Sigmoid colon (tissue), 3 donors: ENCODE data around the gene SCAF4.
"Not testable (repeated sequence)": the region's sequence is repeated elsewhere in the genome, so short reads cannot be mapped to it uniquely, and the experiment has no call there.

Experiments used
- POLR2A ChIP-seq, 2 donors: fragments of 450-650 bp; IDR thresholded peaks; one replicate each; pipeline ENCODE4 v1.6.1; 2016; ENCODE audit warnings: antibody characterized with exemption in 2 of 2, mild to moderate bottlenecking in 2 of 2, moderate library complexity in 2 of 2
- TF ChIP-seq, protein P1 (sequence below), 4 experiments: fragments of 450-650 bp in 3 of 4; fragments of 200-600 bp in 1 of 4; IDR thresholded peaks; one replicate each; pipeline ENCODE4 v1.5.1; 2016 to 2019; ENCODE audit warnings: antibody characterized with exemption in 4 of 4, mild to moderate bottlenecking in 3 of 4, moderate library complexity in 2 of 4

DNA sequence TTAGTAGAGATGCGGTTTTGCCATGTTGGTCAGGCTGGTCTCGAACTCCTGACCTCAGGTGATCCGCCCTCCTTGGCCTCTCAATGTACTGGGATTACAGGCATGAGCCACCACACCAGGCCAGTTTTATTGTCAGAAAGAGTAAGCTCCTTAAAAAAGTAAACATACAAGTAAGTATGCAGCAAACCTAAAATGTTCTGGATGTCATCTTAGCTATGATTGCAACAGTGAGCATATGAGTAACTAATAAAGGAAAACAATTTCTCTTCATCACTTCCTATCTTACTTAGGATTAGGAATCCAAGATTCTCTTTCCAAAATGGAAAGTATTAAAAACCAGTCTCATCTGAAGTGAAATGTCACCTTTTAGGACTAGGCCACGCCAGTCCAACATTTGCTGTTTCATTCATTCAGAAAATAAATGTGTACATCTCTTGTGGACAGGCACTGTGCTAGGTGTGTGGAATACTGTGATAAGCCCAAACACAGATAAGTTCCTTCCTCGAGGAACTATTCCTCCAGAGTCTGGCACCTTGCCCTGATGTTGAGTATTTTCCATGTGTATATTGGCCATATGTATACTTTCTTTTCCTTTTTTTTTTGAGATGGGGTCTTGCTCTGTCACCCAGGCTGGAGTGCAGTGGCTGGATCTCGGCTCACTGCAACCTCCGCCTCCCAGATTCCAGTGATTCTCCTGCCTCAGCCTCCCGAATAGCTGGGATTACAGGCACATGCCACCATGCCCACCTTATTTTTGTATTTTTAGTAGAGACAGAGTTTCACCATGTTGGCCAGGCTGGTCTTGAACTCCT lies 5.9 kb upstream of the SCAF4 start:
- TF ChIP-seq, protein P1, sequence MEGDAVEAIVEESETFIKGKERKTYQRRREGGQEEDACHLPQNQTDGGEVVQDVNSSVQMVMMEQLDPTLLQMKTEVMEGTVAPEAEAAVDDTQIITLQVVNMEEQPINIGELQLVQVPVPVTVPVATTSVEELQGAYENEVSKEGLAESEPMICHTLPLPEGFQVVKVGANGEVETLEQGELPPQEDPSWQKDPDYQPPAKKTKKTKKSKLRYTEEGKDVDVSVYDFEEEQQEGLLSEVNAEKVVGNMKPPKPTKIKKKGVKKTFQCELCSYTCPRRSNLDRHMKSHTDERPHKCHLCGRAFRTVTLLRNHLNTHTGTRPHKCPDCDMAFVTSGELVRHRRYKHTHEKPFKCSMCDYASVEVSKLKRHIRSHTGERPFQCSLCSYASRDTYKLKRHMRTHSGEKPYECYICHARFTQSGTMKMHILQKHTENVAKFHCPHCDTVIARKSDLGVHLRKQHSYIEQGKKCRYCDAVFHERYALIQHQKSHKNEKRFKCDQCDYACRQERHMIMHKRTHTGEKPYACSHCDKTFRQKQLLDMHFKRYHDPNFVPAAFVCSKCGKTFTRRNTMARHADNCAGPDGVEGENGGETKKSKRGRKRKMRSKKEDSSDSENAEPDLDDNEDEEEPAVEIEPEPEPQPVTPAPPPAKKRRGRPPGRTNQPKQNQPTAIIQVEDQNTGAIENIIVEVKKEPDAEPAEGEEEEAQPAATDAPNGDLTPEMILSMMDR (IDR thresholded peaks at IDR 0.05) = not testable (repeated sequence)
- not testable (repeated sequence) for TF ChIP-seq POLR2A (IDR thresholded peaks at IDR 0.05)
